HG03378 (cell line): ENCODE results near the gene CTSA.
"Not testable (repeated sequence)": the region's sequence is repeated elsewhere in the genome, so short reads cannot be mapped to it uniquely, and the experiment has no call there.

ENCODE experiments used
- ATAC-seq: cut with Tn5 transposase; IDR thresholded peaks from one replicate; pipeline ENCODE4 v1.9.1; 2021; ENCODE audit warnings: mild to moderate bottlenecking, moderate library complexity; ENCODE audit not compliant: unreplicated experiment

Gene CTSA

GRCh38 chr20:45892828-45893500 is 1.8 kb downstream of the CTSA start:
- no peak for ATAC-seq

- no peak for ATAC-seq
Observed at GRCh38 chr20:45893831-45894230, 2.7 kb downstream of the CTSA start.

- ATAC-seq: no peak
Observed at GRCh38 chr20:45894797-45895196, 3.7 kb downstream of the CTSA start.

DNA sequence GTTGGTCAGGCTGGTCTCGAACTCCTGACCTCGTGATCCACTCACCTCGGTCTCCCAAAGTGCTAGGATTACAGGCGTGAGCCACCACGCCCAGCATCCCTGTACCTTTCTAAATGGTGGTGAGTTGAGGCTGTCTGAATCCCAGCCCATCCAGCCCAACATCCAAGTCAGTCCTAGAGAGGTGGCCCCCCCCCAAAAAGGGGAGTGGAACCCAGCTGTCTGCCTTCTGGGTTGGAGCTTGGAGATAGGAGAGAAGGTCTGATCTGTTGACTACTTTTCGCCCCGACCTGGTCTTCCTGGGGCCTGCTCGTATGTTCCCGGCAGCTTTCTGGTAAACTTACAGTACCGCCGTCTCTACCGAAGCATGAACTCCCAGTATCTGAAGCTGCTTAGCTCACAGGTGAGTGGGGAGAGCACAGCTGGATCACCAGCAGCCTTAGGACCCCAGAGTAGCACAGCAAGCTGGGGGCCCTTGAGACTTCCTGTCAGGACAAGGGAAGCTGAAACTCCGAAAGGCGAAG is 5.6 kb downstream of the CTSA start:
- ATAC-seq: no peak

DNA sequence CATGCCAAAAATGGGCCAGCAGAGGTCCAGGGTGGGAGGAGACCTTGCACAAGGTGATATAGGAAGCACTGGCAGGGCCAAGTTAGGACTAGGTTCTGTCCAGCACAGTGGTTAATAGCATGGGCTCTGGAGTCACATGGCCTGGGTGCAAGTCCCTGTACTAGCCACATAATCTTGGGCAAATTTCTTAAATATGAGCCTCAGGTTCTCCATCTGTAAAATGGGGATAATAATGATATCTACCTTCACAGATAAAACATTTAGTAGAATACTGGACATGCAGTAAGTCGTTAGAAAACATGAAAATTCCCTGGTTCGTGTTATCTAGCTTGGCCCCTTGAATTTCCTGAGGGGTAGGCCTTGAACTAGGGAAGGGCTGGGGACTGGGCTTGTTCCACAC is 6.2 kb downstream of the CTSA start:
- ATAC-seq: no peak

DNA sequence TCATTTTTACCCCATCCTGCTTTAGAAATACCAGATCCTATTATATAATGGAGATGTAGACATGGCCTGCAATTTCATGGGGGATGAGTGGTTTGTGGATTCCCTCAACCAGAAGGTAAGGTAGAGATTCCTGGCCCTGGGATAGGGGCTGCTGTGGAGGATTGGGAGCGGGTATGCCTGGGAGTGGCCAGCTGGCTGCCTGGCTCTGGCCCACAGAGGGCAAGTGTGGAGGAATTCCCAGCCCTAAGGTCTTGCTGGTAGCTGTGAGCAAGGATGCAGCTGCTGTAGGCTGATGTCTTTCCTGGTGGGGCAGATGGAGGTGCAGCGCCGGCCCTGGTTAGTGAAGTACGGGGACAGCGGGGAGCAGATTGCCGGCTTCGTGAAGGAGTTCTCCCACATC is 6.6 kb downstream of the CTSA start:
- ATAC-seq: no peak

DNA sequence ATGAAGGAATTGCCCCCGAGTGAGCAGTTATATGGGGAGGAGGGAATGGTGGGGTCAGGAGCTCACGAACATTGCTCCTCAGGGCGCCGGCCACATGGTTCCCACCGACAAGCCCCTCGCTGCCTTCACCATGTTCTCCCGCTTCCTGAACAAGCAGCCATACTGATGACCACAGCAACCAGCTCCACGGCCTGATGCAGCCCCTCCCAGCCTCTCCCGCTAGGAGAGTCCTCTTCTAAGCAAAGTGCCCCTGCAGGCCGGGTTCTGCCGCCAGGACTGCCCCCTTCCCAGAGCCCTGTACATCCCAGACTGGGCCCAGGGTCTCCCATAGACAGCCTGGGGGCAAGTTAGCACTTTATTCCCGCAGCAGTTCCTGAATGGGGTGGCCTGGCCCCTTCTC is 7.2 kb downstream of the CTSA start:
- no peak for ATAC-seq

DNA sequence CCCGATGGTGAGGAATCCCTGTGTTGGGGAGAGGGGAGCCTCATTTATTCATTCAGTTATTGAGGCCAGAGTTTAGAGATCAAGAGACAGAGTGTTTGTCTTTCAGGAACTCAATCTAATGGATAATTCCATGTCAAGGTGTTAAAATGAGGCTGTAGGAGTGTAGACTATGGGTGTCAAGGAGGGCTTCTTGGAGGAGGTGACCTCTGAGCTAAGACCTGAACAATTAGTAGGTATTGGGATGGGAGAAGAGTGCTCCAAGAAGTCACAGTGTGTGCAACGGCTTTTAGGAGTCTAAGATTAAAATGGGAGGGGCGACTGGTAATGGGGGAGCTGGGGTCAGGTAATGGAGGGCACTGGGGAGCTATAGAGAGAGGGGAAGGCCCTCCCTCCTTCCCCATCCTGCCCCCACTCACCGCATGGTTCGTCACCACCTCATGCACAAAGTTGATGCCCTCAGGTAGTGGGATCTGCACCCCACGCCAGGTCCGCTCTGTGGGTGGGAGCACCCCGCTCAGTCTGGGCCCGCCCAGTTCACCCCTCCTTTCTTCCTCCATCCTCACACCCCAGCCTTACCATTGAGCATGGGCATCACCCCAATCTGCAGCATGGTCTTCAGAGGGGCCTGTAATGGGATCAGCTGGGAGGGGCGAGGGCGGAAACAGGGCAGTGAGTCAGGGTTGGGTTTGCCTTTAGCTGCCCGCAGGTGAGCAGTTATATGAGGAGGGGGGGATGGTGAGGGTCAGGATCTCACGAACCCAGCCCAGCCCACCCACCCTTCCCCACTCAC is 8.1 kb downstream of the CTSA start:
- no peak for ATAC-seq

GRCh38 chr20:45901332-45901731 is 10.2 kb downstream of the CTSA start:
- not testable (repeated sequence) for ATAC-seq

GRCh38 chr20:45902199-45902701 is 11.1 kb downstream of the CTSA start:
- no peak for ATAC-seq

GRCh38 chr20:45904583-45905504 is 13.7 kb downstream of the CTSA start:
- no peak for ATAC-seq

GRCh38 chr20:45905505-45906079 is 14.5 kb downstream of the CTSA start:
- no peak for ATAC-seq

DNA sequence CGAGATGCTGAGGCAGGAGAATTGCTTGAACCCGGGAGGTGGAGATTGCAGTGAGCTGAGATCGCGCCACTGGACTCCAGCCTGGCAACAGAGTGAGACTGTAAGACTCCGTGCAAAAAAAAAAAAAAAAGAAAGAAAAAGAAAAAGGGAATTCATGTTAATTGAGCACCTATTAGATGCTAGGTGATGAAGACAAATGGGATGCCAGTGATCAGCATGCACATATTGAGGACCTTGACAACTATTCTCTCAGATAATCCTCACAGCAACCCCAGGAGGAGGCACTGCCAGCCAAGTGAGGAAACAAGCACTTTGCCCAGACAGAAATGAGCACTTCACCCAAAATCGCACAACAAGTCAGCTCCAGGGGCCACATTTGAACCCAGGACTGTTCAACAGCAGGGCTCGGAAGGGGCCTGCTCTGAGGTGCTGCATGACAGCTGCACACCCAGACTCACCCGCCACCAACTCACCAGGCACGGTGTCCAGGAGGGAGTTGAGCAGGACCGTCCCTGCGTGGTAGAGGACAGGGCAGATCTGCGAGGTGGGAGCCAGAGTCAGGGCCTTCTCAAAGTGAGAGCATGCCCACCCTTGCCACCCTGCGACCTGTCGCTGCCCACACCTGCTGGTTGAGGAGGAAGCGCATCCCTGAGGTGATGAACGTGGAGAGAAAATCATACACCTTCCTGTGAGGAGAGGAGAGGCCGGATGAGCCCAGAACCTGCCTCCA is 16.2 kb downstream of the CTSA start:
- ATAC-seq: no peak

GRCh38 chr20:45908084-45908483 is 16.9 kb downstream of the CTSA start:
- no peak for ATAC-seq

DNA sequence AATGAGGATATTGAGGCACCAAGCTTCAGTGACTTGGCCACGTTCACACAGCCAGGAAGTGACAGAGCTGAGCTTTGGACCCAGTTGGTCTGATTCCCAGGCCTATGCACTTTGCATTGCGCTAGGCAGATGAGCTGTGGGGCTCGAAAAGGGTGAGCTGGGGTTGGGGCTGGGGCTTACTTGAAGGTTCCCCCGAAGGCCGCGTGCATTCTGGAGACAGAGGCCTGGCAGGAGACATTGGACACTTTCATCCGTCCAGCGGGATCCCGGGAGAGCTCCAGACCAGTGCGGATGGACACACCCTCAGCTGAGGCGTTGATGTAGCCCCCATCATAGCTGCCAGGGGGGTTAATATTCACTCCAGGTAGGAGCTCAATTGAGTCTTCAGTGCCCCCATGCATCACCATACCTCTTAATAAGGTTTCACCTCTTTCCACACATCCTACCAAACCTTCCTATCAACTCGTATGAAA is 18.2 kb downstream of the CTSA start:
- no peak for ATAC-seq

GRCh38 chr20:45909817-45910669 is 18.9 kb downstream of the CTSA start:
- no peak for ATAC-seq

GRCh38 chr20:45910670-45911485 is 19.7 kb downstream of the CTSA start:
- peak; percentile 88 for ATAC-seq
